Astrocyte (in vitro differentiated cells and primary cell): ENCODE measurements around the gene DUS3L. TPM values are rescaled to one million over a fixed set of nuclear protein-coding genes. Genes with fewer than 3 reads are reported as not detected.

Experiments used
- DNase-seq: peaks from one replicate; pipeline ENCODE4 v3.0.0-alpha.2; 2010; ENCODE audit warnings: low read depth
- FAIRE-seq: peaks from 2 replicates; lab custom pipeline; 2011; peaks lifted over from hg19 to GRCh38; lab: Jason Lieb, UNC
- H2AFZ ChIP-seq: 2 replicates; pipeline ENCODE4 v1.6.0; 2012; ENCODE audit warnings: low read depth, low read length, inconsistent platforms
- H3K27ac ChIP-seq: 2 replicates; pipeline ENCODE4 v1.5.1; 2011; ENCODE audit warnings: low read depth, low read length, inconsistent platforms
- H3K27me3 ChIP-seq: 2 replicates; pipeline ENCODE4 v1.6.0; 2011; ENCODE audit warnings: low read length, inconsistent platforms; ENCODE audit not compliant: insufficient read depth
- H3K36me3 ChIP-seq: 2 replicates; pipeline ENCODE4 v1.5.1; 2011; ENCODE audit warnings: low read length, inconsistent platforms; ENCODE audit not compliant: insufficient read depth
- H3K4me1 ChIP-seq: 2 replicates; pipeline ENCODE4 v1.5.1; 2011; ENCODE audit warnings: low read length, inconsistent platforms; ENCODE audit not compliant: insufficient read depth
- H3K4me2 ChIP-seq: 2 replicates; pipeline ENCODE4 v1.6.0; 2012; ENCODE audit warnings: low read length, inconsistent platforms
- H3K4me3 ChIP-seq: 2 replicates; pipeline ENCODE4 v1.5.1; 2011; ENCODE audit warnings: low read depth, mild to moderate bottlenecking, low read length, inconsistent platforms; ENCODE audit not compliant: insufficient read depth
- H3K79me2 ChIP-seq: 2 replicates; pipeline ENCODE4 v1.6.0; 2012; ENCODE audit warnings: mild to moderate bottlenecking, low read length, inconsistent platforms; ENCODE audit not compliant: insufficient read depth
- H3K9ac ChIP-seq: 2 replicates; pipeline ENCODE4 v1.6.0; 2012; ENCODE audit warnings: mild to moderate bottlenecking, low read length, inconsistent platforms
- H3K9me3 ChIP-seq: 2 replicates; pipeline ENCODE4 v1.5.1; 2012; ENCODE audit warnings: low read depth, mild to moderate bottlenecking, low read length, inconsistent platforms; ENCODE audit not compliant: insufficient read depth
- H4K20me1 ChIP-seq: 2 replicates; pipeline ENCODE4 v1.6.0; 2012; ENCODE audit warnings: low read length, inconsistent platforms; ENCODE audit not compliant: insufficient read depth
- H3K27ac Mint-ChIP-seq: one replicate; pipeline ENCODE4 v1.8.0; 2021; ENCODE audit warnings: mild to moderate bottlenecking, mixed read lengths; ENCODE audit not compliant: unreplicated experiment
- H3K27me3 Mint-ChIP-seq: one replicate; pipeline ENCODE4 v1.8.0; 2021; ENCODE audit warnings: low read depth, mixed read lengths; ENCODE audit not compliant: unreplicated experiment
- H3K36me3 Mint-ChIP-seq: one replicate; pipeline ENCODE4 v1.8.0; 2021; ENCODE audit warnings: low read depth, mixed read lengths; ENCODE audit not compliant: unreplicated experiment
- H3K4me1 Mint-ChIP-seq: one replicate; pipeline ENCODE4 v1.8.0; 2021; ENCODE audit warnings: low read depth, mixed read lengths; ENCODE audit not compliant: unreplicated experiment
- H3K4me3 Mint-ChIP-seq: one replicate; pipeline ENCODE4 v1.8.0; 2021; ENCODE audit warnings: mild to moderate bottlenecking, moderate library complexity, mixed read lengths; ENCODE audit not compliant: unreplicated experiment
- H3K9me3 Mint-ChIP-seq: one replicate; pipeline ENCODE4 v1.8.0; 2021; ENCODE audit warnings: mild to moderate bottlenecking, mixed read lengths; ENCODE audit not compliant: unreplicated experiment
- EZH2 ChIP-seq: IDR thresholded peaks from 2 replicates; pipeline ENCODE4 v1.6.1; 2012; ENCODE audit warnings: mild to moderate bottlenecking, low read length, inconsistent platforms; ENCODE audit not compliant: insufficient read depth
- total RNA-seq: library from RNA; stranded (reverse); gene quantifications from 2 replicates; pipeline ENCODE4 v1.2.1, GENCODE V29; 2021
- TF ChIP-seq, protein P1 (sequence below): IDR thresholded peaks from 2 replicates; pipeline ENCODE4 v1.5.1; 2011; ENCODE audit warnings: low read depth, mild to moderate bottlenecking, inconsistent platforms, low read length, moderate library complexity; ENCODE audit not compliant: insufficient read depth

Gene DUS3L
- total RNA-seq, 1 donor from 2014 or later = 18.4 TPM

DNA sequence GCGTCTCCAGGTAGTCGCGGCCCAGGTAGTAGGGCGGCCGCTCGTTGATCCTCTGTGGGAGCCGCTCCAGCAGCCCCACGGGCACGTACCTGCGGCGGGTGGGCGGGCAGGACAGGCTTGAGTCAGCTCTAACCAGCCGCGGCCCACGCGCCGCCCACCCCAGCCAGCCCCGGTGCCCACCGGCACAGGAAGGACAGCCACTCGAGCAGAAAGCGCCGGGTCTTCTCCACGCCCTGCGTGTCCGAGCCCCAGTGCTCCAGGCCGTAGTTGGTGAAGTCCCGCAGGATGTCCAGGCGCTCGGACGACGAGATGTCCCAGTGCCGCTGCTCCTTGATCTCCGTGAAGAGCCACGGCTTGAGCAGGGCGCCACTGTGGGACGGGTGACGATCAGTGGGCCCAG, 5.5 kb downstream of the DUS3L start:
- Histone ChIP-seq H3K27me3 (no peaks in the 10 kb centered on the region), H3K9ac (no peak overlapping the region), H3K4me3 (no peak overlapping the region), H3K4me1 (peaks cover 7% of the 10 kb centered on the region), H3K36me3 (peaks cover 5% of the 10 kb centered on the region), H2AFZ (no peak overlapping the region), H3K9me3 (no peaks in the 10 kb centered on the region), H3K79me2 (peaks cover 9% of the 10 kb centered on the region), H3K4me2 (no peak overlapping the region), H4K20me1 (peaks cover 7% of the 10 kb centered on the region), H3K27ac (no peak overlapping the region)
- FAIRE-seq = no peak
- Mint-ChIP-seq H3K4me3 (no peak overlapping the region), H3K36me3 (peaks cover 9% of the 10 kb centered on the region), H3K27me3 (no peaks in the 10 kb centered on the region), H3K9me3 (no peaks in the 10 kb centered on the region), H3K27ac (no peak overlapping the region), H3K4me1 (peaks cover 5% of the 10 kb centered on the region)
- TF ChIP-seq, protein P1, sequence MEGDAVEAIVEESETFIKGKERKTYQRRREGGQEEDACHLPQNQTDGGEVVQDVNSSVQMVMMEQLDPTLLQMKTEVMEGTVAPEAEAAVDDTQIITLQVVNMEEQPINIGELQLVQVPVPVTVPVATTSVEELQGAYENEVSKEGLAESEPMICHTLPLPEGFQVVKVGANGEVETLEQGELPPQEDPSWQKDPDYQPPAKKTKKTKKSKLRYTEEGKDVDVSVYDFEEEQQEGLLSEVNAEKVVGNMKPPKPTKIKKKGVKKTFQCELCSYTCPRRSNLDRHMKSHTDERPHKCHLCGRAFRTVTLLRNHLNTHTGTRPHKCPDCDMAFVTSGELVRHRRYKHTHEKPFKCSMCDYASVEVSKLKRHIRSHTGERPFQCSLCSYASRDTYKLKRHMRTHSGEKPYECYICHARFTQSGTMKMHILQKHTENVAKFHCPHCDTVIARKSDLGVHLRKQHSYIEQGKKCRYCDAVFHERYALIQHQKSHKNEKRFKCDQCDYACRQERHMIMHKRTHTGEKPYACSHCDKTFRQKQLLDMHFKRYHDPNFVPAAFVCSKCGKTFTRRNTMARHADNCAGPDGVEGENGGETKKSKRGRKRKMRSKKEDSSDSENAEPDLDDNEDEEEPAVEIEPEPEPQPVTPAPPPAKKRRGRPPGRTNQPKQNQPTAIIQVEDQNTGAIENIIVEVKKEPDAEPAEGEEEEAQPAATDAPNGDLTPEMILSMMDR = no peak
- TF ChIP-seq EZH2 = no peak
- no peak for DNase-seq

DNA sequence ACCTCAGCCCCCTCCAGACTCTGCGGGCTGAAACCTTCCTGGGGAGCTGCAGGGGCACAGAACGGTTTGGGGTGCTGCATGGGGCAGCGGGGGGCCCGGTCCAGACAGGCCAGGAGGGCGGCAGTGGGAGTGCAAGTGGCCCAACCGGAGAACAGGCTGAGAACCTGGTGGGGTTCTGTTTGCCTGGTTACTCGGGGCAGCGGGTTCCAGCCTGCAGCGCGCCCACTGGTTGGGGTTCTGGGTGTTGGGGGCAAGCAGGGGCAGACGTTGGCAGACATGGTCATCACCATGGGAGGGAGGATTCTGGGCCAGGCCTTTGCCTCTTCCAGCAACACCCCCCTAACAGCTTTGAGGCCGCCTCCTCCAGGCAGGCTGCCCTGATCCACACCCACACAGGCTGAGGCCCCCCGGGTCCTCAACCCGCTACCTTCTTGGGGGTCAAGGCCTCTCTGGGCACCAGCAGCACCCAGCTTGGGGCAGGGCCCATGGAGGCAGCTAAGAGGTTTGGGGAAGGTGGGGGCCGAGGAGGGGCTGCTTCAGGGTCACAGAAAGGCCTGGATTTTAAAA, 6.3 kb downstream of the DUS3L start, which contains the start of gene PRR22:
PRR22 (minus strand) TSS at position 166 of the 567 bp plus-strand sequence; CDS start at position 80, 86 bp downstream.
- Histone ChIP-seq H3K4me1 (no peaks in the 10 kb centered on the region), H3K27me3 (no peaks in the 10 kb centered on the region), H3K9ac (no peak within 1 kb of the TSS), H3K27ac (no peak within 1 kb of the TSS), H3K9me3 (no peaks in the 10 kb centered on the region), H3K79me2 (peaks cover 1% of the 10 kb centered on the region), H3K36me3 (peaks cover 3% of the 10 kb centered on the region), H3K4me2 (no peak within 1 kb of the TSS), H4K20me1 (peaks cover under 1% of the 10 kb centered on the region), H3K4me3 (no peak within 1 kb of the TSS), H2AFZ (no peak within 1 kb of the TSS)
- Mint-ChIP-seq H3K9me3 (no peaks in the 10 kb centered on the region), H3K4me3 (no peak within 1 kb of the TSS), H3K36me3 (peaks cover 6% of the 10 kb centered on the region), H3K27me3 (no peaks in the 10 kb centered on the region), H3K4me1 (no peaks in the 10 kb centered on the region), H3K27ac (no peak within 1 kb of the TSS)
- DNase-seq (no peak), FAIRE-seq (no peak)
- TF ChIP-seq, protein P1 = no peak
- no peak for TF ChIP-seq EZH2
